GM23338 (cell line): Measurements from ENCODE around the gene YIPF6. TPM values are rescaled to one million over a fixed set of nuclear protein-coding genes. Genes with fewer than 3 reads are reported as not detected.
A peak's percentile ranks its signal among the peaks of the same experiment; 100 is the strongest.

Source experiments
- ATAC-seq: fragments of 200-7000 bp; cut with Tn5 transposase; 3 replicates; pipeline ENCODE4 v1.9.1; 2020
- DNase-seq: peaks from one replicate; pipeline ENCODE4 v3.0.0-alpha.2; 2015; ENCODE audit warnings: low spot score
- H2AFZ ChIP-seq: fragments of 200-600 bp; sonication (generic); 2 replicates; pipeline ENCODE4 v1.8.0; 2016; ENCODE audit warnings: antibody characterized with exemption, mild to moderate bottlenecking, moderate library complexity
- H3F3A ChIP-seq: fragments of 200-600 bp; sonication (generic); replicated peaks from 2 replicates; pipeline ENCODE4 v1.8.0; 2017; ENCODE audit warnings: antibody characterized with exemption, mixed run types, low read depth
- H3K27ac ChIP-seq: fragments of 200-600 bp; sonication (generic); 2 replicates; pipeline ENCODE4 v1.6.1; 2016; ENCODE audit warnings: low read depth
- H3K27me3 ChIP-seq: fragments of 200-600 bp; sonication (generic); 2 replicates; pipeline ENCODE4 v1.8.0; 2016; ENCODE audit warnings: mild to moderate bottlenecking, mixed run types, moderate library complexity; ENCODE audit not compliant: insufficient read depth
- H3K36me3 ChIP-seq: fragments of 200-600 bp; sonication (generic); 2 replicates; pipeline ENCODE4 v1.8.0; 2016; ENCODE audit warnings: mild to moderate bottlenecking; ENCODE audit not compliant: insufficient read depth
- H3K4me1 ChIP-seq: fragments of 200-600 bp; sonication (generic); 2 replicates; pipeline ENCODE4 v1.8.0; 2016; ENCODE audit warnings: mild to moderate bottlenecking, moderate library complexity; ENCODE audit not compliant: insufficient read depth
- H3K4me2 ChIP-seq: fragments of 200-600 bp; sonication (generic); 2 replicates; pipeline ENCODE4 v1.7.1; 2017; ENCODE audit warnings: mixed run types
- H3K4me3 ChIP-seq: fragments of 200-600 bp; sonication (generic); 2 replicates; pipeline ENCODE4 v1.6.1; 2016; ENCODE audit warnings: mixed run types
- H3K79me2 ChIP-seq: fragments of 200-600 bp; sonication (generic); replicated peaks from 2 replicates; pipeline ENCODE4 v1.8.0; 2017; ENCODE audit warnings: mild to moderate bottlenecking; ENCODE audit not compliant: insufficient read depth
- H3K9me2 ChIP-seq: fragments of 200-600 bp; sonication (generic); 2 replicates; pipeline ENCODE4 v1.8.0; 2017; ENCODE audit not compliant: insufficient read depth
- H4K20me1 ChIP-seq: fragments of 200-600 bp; sonication (generic); replicated peaks from 2 replicates; pipeline ENCODE4 v1.8.0; 2017; ENCODE audit warnings: mild to moderate bottlenecking; ENCODE audit not compliant: insufficient read depth
- H3K27ac Mint-ChIP-seq: 2 replicates; pipeline ENCODE4 v1.8.0; 2020; ENCODE audit warnings: inconsistent platforms, mild to moderate bottlenecking, moderate library complexity, mixed read lengths
- H3K27me3 Mint-ChIP-seq: 3 replicates; pipeline ENCODE4 v1.8.0; 2022; ENCODE audit warnings: low read depth, mild to moderate bottlenecking, moderate library complexity, mixed read lengths, inconsistent platforms; ENCODE audit not compliant: insufficient read depth, poor library complexity
- H3K36me3 Mint-ChIP-seq: 3 replicates; pipeline ENCODE4 v1.8.0; 2021; ENCODE audit warnings: low read depth, mild to moderate bottlenecking, inconsistent platforms, moderate library complexity, mixed read lengths
- H3K4me1 Mint-ChIP-seq: 3 replicates; pipeline ENCODE4 v1.8.0; 2020; ENCODE audit warnings: mild to moderate bottlenecking, inconsistent platforms, mixed read lengths
- H3K4me3 Mint-ChIP-seq: 3 replicates; pipeline ENCODE4 v1.8.0; 2021; ENCODE audit warnings: moderate library complexity, mild to moderate bottlenecking, inconsistent platforms, mixed read lengths
- H3K9me3 Mint-ChIP-seq: 3 replicates; pipeline ENCODE4 v1.8.0; 2020; ENCODE audit warnings: moderate library complexity, mild to moderate bottlenecking, inconsistent platforms, mixed read lengths
- CREB1 ChIP-seq: fragments of 250-450 bp; sonication (Bioruptor Pico); IDR thresholded peaks from 2 replicates; pipeline ENCODE4 v1.5.0; 2020; ENCODE audit warnings: low read depth, mild to moderate bottlenecking, moderate library complexity
- EZH2 ChIP-seq: fragments of 200-600 bp; sonication (generic); IDR thresholded peaks from one replicate; pipeline ENCODE4 v1.8.0; 2017; ENCODE audit warnings: antibody characterized with exemption, mild to moderate bottlenecking, low read depth; ENCODE audit not compliant: unreplicated experiment
- JUNB ChIP-seq: IDR thresholded peaks from one replicate; pipeline ENCODE4 v1.6.1; 2016; ENCODE audit warnings: antibody characterized with exemption; ENCODE audit not compliant: unreplicated experiment
- NANOG ChIP-seq: IDR thresholded peaks from 2 replicates; pipeline ENCODE4 v1.6.1; 2016; ENCODE audit warnings: antibody characterized with exemption, borderline replicate concordance
- ZNF114 ChIP-seq: fragments of 250-450 bp; sonication (Bioruptor Pico); IDR thresholded peaks from 2 replicates; pipeline ENCODE4 v1.5.0; 2020; ENCODE audit warnings: mild to moderate bottlenecking, moderate library complexity
- ZNF462 ChIP-seq: fragments of 250-450 bp; sonication (Bioruptor Pico); IDR thresholded peaks from 2 replicates; pipeline ENCODE4 v1.5.0; 2020; ENCODE audit warnings: mild to moderate bottlenecking, moderate library complexity
- polyA plus RNA-seq: library from polyadenylated mRNA; unstranded; fragments of >200 nt; fragmentation: Nextera tagmentation; extraction: Ambion mirVana; gene quantifications from 2 replicates; pipeline ENCODE4 v1.2.1, GENCODE V29; 2016
- total RNA-seq: library from RNA; depleted of rRNA; stranded (reverse); fragments of >200 nt; shearing (Covaris generic); gene quantifications from 2 replicates; pipeline ENCODE4 v1.2.3, GENCODE V29; 2014
- TF ChIP-seq, protein P1 (sequence below), 2 experiments: fragments of 200-600 bp in 1 of 2; sonication (generic) in 1 of 2; conservative IDR thresholded peaks; 2 replicates each; pipeline versions ENCODE4 v1.5.1 to v1.6.1; 2016 to 2017; ENCODE audit warnings: antibody characterized with exemption in 2 of 2, low read depth in 2 of 2, mild to moderate bottlenecking in 2 of 2, moderate library complexity in 1 of 2

Gene YIPF6
- total and polyA plus RNA-seq, 2 experiments from 2014 or later: 37.1 to 40.5 TPM

GRCh38 chrX:68536884-68537283, 38.0 kb downstream of the YIPF6 start:
- Histone ChIP-seq H3K36me3 (peaks cover 8% of the 10 kb centered on the region; the same call in 1 of the 2 replicates), H2AFZ (no peak overlapping the region), H3K4me3 (no peak overlapping the region), H3K27ac (no peak overlapping the region), H3K9me2 (no peaks in the 10 kb centered on the region), H3K4me2 (no peak overlapping the region), H3K27me3 (no peaks in the 10 kb centered on the region), H3K79me2 (no peaks in the 10 kb centered on the region), H4K20me1 (no peaks in the 10 kb centered on the region), H3F3A (no peaks in the 10 kb centered on the region), H3K4me1 (no peaks in the 10 kb centered on the region)
- Mint-ChIP-seq H3K9me3 (peaks cover 5% of the 10 kb centered on the region), H3K27me3 (peaks cover 2% of the 10 kb centered on the region), H3K36me3 (peaks cover 15% of the 10 kb centered on the region; the same call in 2 of the 3 replicates), H3K4me1 (no peaks in the 10 kb centered on the region), H3K27ac (no peak overlapping the region), H3K4me3 (no peak overlapping the region)
- ATAC-seq: no peak
- TF ChIP-seq, protein P1, sequence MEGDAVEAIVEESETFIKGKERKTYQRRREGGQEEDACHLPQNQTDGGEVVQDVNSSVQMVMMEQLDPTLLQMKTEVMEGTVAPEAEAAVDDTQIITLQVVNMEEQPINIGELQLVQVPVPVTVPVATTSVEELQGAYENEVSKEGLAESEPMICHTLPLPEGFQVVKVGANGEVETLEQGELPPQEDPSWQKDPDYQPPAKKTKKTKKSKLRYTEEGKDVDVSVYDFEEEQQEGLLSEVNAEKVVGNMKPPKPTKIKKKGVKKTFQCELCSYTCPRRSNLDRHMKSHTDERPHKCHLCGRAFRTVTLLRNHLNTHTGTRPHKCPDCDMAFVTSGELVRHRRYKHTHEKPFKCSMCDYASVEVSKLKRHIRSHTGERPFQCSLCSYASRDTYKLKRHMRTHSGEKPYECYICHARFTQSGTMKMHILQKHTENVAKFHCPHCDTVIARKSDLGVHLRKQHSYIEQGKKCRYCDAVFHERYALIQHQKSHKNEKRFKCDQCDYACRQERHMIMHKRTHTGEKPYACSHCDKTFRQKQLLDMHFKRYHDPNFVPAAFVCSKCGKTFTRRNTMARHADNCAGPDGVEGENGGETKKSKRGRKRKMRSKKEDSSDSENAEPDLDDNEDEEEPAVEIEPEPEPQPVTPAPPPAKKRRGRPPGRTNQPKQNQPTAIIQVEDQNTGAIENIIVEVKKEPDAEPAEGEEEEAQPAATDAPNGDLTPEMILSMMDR (conservative IDR thresholded peaks at IDR 0.05; ENCODE audit: low read depth in 2 of 2): no peak
- no peak for TF ChIP-seq EZH2
- TF ChIP-seq JUNB: no peak
- no peak for TF ChIP-seq CREB1 (CRISPR knock-in tag)
- peak; percentile 2 for DNase-seq

DNA sequence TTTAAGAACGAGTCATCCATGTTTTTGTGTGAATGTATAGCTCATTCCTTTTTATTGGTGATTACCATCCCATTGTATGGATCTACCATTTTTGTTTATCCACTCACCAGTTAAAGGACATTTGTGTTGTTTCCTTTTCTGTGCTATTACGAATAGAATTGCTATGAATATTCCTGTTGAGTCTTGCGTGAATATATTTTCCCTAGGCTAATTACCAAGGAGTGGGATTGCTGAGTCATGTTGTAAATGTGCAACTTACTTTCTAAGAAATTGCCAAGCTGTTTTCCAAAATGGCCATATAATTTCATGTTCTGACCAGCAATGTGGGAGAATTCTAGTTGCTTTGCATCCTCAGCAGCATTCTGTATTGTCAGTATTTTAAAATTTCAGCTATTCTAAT, 51.3 kb downstream of the YIPF6 start:
- H4K20me1 ChIP-seq: no peaks in the 10 kb centered on the region
- Mint-ChIP-seq H3K27ac (no peak overlapping the region), H3K9me3 (no peaks in the 10 kb centered on the region), H3K27me3 (peaks cover 2% of the 10 kb centered on the region), H3K36me3 (no peaks in the 10 kb centered on the region), H3K4me1 (peaks cover 3% of the 10 kb centered on the region; the same call in 2 of the 3 replicates), H3K4me3 (no peak overlapping the region)
- no peak overlapping the region for H2AFZ ChIP-seq
- H3K4me3 ChIP-seq: no peak overlapping the region
- H3K79me2 ChIP-seq: no peaks in the 10 kb centered on the region
- no peaks in the 10 kb centered on the region for H3K27me3 ChIP-seq
- no peak overlapping the region for H3K27ac ChIP-seq
- DNase-seq (no peak), ATAC-seq (no peak)
- H3F3A ChIP-seq: no peaks in the 10 kb centered on the region
- H3K36me3 ChIP-seq: no peaks in the 10 kb centered on the region
- H3K4me2 ChIP-seq: no peak overlapping the region
- H3K4me1 ChIP-seq: no peaks in the 10 kb centered on the region
- no peaks in the 10 kb centered on the region for H3K9me2 ChIP-seq
- TF ChIP-seq NANOG (no peak), CREB1 (CRISPR knock-in tag) (no peak), ZNF114 (CRISPR knock-in tag) (no peak), EZH2 (no peak), ZNF462 (no peak)
- TF ChIP-seq, protein P1 (conservative IDR thresholded peaks at IDR 0.05; ENCODE audit: low read depth in 2 of 2): no peak
